ENCODE results near the gene RNF19B. TPM values are rescaled to one million over a fixed set of nuclear protein-coding genes. Genes with fewer than 3 reads are reported as not detected.
A peak's percentile ranks its signal among the peaks of the same experiment; 100 is the strongest.

The RNF19B gene
- total RNA-seq, 1 experiment from 2014 or later = 15.0 TPM

GRCh38 chr1:32962248-32962896 is 2.2 kb downstream of the RNF19B start:
- H3K79me1 ChIP-seq (ENCODE audit: insufficient read depth, low read depth, low read length, poor library complexity, severe bottlenecking) = no peaks in the 10 kb centered on the region
- WGBS (ENCODE audit: extremely low coverage, insufficient read length, low lambda C conversion rate) = no CpG with 5 or more reads among the region's 6 CpGs
- H4K91ac ChIP-seq (ENCODE audit: insufficient read length, low read depth, low read length) = no peak overlapping the region
- no peak overlapping the region for H2BK120ac ChIP-seq (ENCODE audit: low read depth, low read length, poor library complexity, severe bottlenecking)
- H3K4me2 ChIP-seq (ENCODE audit: insufficient read depth, insufficient read length, low read length) = peak overlapping the region; percentile 76
- Mint-ChIP-seq H3K27me3 (ENCODE audit: low read depth) (peaks cover 13% of the 10 kb centered on the region), H3K36me3 (ENCODE audit: insufficient read depth in 1 of 3, low read depth in 3 of 3) (0 out of 7 replicates have a peak, but pooled peaks cover 0 to 3% (median 0%) of the 10 kb centered on the region in 3 experiments), H3K9me3 (0 out of 5 replicates have a peak, but pooled peaks cover 0 to 2% of the 10 kb centered on the region in 2 experiments), H3K27ac (no peak overlapping the region), H3K4me1 (peaks cover 18 to 20% of the 10 kb centered on the region in 2 experiments), H3K4me3 (peak overlapping the region; percentile 77 to 88)
- H3K56ac ChIP-seq (ENCODE audit: insufficient read length, low read depth, low read length) = no peak overlapping the region
- no peaks in the 10 kb centered on the region for H3K23me2 ChIP-seq (ENCODE audit: insufficient read length, low read depth, low read length, poor library complexity, severe bottlenecking)
- H3K23ac ChIP-seq (ENCODE audit: insufficient read length, low read depth, low read length) = no peak overlapping the region
- H4K8ac ChIP-seq (replicated peaks; ENCODE audit: insufficient read length, low read depth, low read length) = no peak overlapping the region
- no peak overlapping the region for H3T11ph ChIP-seq (ENCODE audit: low read length)
- no peak overlapping the region for H2BK12ac ChIP-seq (ENCODE audit: insufficient read length, low read depth, low read length)
- H3K79me2 ChIP-seq (ENCODE audit: insufficient read depth, low read length) = no peaks in the 10 kb centered on the region; the same call in 1 of the 2 replicates
- no peaks in the 10 kb centered on the region for H4K20me1 ChIP-seq (ENCODE audit: control insufficient read depth, insufficient read depth, insufficient read length)
- no peak overlapping the region for H2BK5ac ChIP-seq (ENCODE audit: insufficient read length, low read length)
- H3K18ac ChIP-seq (ENCODE audit: insufficient read length, low read depth, low read length) = no peak overlapping the region
- H2BK20ac ChIP-seq (ENCODE audit: low read depth, low read length, poor library complexity, severe bottlenecking) = no peak overlapping the region
- TF ChIP-seq CTCF (conservative IDR thresholded peaks at IDR 0.05) = no peak
- no peak overlapping the region for H3K27ac ChIP-seq (ENCODE audit: insufficient read length, low read depth, low read length)
- H3K9ac ChIP-seq (ENCODE audit: extremely low read depth, insufficient read length, low read length) = no peak overlapping the region
- no peak overlapping the region for H2BK15ac ChIP-seq (ENCODE audit: low read depth, low read length)
- no peak overlapping the region for H3K4ac ChIP-seq (ENCODE audit: low read depth, low read length)
- no peaks in the 10 kb centered on the region for H3K27me3 ChIP-seq (ENCODE audit: insufficient read depth, low read length)
- H3K4me1 ChIP-seq (ENCODE audit: insufficient read depth, low read length) = 0 out of 2 replicates have a peak, but pooled peaks cover 4% of the 10 kb centered on the region
- no peak overlapping the region for H4K5ac ChIP-seq (ENCODE audit: insufficient read length, low read depth, low read length)
- no peak overlapping the region for H2AK5ac ChIP-seq (ENCODE audit: insufficient read length, low read length)
- H3K14ac ChIP-seq (ENCODE audit: insufficient read depth, low read length) = no peak overlapping the region
- no peak for DNase-seq
- H3K9me3 ChIP-seq (ENCODE audit: control insufficient read depth, low read depth, low read length) = no peaks in the 10 kb centered on the region
- H2AFZ ChIP-seq (ENCODE audit: low read length) = no peak overlapping the region

All from H9 (cell line).